ENCODE measurements around the gene NCAM2.

NCAM2 gene

GRCh38 chr21:20997636-20998455 is at the start of gene NCAM2:
TSS of gene NCAM2 (plus strand) at chr21:20998409.
- DNase-seq = peak; percentile 91

GRCh38 chr21:20949884-20950283 is 48.3 kb upstream of the NCAM2 start:
- DNase-seq = no peak

DNA sequence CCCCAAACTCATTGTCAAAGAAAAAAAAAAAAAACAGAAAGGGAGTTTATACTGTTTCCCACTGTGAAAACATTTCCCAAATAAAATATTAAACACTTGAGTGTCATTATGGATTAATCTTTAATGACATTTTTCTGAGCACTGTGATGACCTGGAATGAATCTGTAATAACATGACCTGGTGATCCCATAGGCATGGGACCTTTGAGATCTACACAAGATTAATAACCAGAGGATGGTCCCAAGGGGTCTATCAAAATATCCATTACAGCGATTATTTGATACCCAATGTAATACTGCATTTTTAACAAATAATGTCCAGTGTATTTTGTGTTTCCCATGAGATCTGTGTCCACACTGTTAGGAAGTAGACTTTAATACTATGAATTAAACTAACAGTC is 32.4 kb upstream of the NCAM2 start:
- DNase-seq = no peak

DNA sequence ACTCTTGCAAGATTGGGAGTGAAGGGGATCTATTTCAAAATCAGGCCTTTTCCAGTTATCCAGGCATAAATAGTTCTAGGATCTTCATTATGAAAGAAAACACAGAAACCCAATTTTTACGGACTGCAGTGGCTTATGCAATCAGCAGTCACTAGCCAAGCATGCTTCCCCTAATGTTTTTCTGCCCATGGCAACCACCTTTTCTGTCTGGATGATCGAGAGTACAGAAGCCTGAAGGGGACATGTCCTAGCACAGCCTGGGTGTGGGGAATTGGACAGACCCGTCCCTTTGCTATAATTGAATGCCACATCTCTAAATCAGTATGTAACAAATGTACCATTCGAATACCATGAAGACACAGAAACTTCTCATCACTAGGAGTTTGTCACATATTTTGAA is 29.8 kb upstream of the NCAM2 start:
- peak; percentile 9 for DNase-seq

DNA sequence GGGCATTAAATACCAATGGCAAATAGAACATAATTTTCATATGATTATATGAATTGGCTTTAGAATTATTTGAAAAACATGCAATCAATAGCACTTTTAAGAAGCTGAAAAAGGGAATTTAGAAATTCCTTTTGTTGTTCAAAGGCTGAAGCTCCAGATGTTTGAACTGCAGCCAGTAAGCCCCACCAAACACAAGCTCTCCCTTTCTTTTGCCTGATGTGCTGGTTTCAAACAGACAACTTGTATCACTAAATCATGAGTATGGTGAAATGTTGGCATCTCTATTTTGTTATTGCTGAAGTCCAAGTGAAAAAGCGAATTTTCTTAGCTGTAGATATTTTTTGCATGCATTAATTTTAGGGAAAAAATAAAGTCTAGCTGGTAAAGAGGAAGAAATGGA is 27.5 kb upstream of the NCAM2 start:
- no peak for DNase-seq

DNA sequence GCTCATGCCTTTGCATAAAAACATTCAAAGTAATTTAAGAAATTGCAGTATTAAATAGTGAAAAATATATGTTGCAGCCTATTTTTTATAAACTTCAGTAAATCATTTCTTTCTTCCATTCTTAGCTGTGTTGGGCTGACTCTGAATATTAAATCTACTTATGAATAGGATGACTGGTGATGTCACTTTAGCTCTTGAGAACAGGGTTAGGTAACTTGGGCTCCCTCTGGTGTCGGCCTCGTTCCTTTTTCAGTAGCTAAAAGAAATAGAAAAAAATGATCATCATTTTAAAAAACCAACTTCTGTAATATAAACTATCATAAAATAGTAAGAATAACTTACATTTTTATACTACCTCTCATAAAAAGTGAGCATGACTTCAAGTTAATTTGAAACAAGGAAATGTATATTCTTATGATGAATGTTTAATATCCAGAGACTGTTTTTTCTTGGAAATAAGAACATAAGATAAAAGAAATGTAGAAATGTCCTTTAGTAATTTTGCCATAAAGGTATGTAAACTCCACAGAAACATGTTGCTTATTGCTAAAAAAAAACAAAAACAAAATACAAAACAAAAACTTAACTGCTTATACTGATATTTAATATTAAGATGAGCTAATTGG is 26.8 kb upstream of the NCAM2 start:
- DNase-seq = peak; percentile 64

- DNase-seq = no peak
Observed at GRCh38 chr21:20994790-20995189, 3.4 kb upstream of the NCAM2 start.

- DNase-seq = peak; percentile 57
Observed at GRCh38 chr21:20996421-20997310, 1.5 kb upstream of the NCAM2 start.

DNA sequence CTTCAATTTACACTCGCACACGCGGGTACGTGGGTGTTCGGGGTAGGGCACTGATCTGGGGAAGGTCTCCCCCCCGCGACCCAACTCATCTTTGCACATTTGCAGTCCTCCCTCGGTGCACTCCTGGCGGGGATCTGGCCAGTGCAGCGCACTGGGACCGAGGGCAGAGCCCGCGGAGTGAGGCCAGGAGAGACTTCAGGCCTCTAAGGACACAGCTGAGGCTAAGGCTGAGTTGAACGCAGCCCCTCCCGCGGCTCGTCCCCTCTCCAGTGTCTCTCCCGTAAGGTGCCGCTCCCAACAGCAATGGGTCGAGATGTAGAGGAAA is 936 bp upstream of the NCAM2 start:
- DNase-seq = no peak

DNA sequence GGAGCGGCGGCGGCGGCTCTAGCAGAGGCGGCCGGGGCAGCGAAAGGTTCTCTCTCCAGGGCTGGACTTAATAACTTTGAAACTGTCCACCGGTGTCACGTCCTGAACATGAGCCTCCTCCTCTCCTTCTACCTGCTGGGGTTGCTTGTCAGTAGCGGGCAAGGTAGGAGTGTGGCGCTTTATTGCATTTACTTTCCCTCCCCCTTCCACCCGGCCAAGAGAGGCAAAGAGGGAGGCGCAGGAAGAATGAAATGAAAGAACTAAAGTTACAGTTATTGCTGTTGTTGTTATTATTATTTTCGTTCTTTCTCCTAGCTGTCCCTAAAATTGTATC is 214 bp downstream of the NCAM2 start:
- no peak for DNase-seq

DNA sequence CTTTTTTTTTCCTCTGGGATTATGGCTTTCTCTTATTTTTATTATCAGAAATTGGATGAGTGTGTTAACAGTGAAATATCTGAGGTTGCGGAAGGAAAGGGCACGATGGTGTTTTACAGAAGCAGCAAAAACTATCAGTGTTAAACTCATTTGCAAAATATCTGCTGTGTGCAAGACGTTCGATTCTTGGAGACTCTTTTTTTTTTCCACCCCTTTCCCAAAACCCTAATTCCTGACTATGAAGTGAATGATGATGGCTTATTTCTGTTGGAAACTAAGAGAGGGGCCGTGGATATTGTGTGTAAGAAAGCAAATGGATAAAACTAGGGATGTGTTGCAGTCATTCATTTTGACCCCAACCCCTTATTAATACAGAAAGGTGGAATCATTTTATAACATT is 677 bp downstream of the NCAM2 start:
- DNase-seq = no peak

DNA sequence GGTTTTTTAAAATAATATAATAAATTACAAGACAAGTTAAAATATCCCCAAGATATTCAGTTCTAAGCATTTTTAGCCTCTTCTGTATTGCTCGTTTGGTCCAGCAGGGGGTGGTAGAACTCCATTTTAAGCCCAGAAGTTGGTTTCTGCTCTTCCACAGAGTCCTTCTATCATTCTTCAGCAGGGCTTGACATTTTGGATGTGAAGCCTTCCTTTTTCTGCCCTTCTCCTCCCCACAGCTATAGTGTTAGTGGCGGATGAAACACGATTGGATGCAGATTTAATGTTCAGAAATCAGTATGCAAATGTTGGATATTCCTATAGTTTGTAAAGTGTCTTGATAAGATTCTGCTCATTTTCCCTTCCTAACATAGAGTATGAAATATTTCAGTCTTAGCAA is 1.4 kb downstream of the NCAM2 start:
- peak; percentile 57 for DNase-seq

GRCh38 chr21:21000591-21001175 is 2.5 kb downstream of the NCAM2 start:
- no peak for DNase-seq

DNA sequence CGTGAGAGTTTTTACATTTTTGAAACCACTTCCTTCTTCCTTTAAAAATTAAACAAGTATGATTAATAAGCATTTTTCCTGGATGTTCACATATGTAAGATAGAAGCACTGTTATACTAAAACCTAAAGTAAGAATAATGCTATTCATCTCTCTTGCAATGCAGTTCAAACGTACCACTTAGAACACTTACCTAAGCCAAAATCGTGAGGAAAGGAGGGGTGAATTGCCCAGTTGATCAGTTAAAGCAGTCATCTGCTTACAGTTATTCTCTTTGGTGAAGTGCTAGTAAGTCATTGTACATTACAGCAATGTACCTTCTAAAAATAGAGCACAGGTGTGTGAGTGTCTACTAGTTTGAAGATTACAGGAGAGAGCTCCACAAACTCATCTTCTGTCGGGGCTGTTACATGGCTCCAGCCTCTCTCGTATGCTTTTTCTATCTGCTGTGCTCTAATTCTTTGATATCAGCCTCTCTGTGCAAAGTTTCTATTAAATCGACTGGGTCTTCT is 3.4 kb downstream of the NCAM2 start:
- DNase-seq = no peak

GRCh38 chr21:21002153-21002552 is 3.9 kb downstream of the NCAM2 start:
- DNase-seq = no peak

DNA sequence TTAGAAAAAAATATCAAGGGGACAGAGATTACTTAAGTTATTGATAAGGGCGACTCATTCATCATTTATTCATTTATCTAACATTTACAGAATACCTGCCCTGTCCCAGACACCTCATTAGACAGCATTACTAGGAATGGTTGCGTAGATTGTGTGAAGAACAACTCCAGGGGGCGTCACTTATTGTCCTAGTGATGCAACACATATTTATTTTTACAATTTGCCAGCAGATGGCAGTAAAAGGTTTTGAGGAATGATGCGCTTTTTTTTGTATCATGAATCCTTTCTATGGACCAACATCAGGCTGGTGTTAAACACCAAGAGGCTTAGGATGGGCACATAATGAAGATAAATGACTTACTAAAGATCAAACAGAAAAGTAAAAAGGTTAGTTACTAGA is 5.5 kb downstream of the NCAM2 start:
- peak; percentile 42 for DNase-seq

DNA sequence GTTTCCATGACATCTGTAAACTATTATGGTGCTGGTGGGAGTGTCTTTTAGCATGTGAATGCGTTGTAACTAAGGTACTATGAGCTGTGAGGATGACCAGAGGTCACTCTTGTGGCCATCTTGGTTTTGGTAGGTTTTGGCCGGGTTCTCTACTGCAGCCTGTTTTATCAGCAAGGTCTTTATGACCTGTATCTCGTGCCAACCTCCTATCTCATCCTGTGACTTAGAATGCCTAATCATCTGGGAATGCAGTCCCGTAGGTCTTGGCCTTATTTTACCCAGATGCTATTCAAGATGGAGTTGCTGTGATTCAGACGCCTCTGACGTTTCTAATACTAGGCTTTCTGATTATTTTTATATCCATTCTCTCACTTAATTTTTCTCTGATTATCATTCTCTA is 9.4 kb downstream of the NCAM2 start:
- DNase-seq = no peak

DNA sequence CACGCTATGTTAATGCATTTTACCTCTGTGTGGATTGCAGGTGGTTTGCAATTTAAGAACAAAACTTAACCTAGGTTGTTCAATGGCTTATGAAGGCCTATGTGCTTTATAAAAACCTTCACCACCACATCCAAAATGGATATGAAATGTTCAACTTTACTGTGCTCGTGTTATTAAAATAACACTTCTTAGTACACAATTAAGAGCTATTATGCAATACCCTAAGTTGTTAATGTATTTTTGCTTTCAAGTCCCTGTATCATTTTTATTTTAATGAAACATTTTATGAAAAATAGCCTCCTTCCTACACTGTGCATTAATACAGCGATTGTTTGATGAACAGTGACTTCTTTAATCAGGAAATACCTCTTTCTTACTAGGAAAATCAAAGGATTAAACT is 12.0 kb downstream of the NCAM2 start:
- no peak for DNase-seq

DNA sequence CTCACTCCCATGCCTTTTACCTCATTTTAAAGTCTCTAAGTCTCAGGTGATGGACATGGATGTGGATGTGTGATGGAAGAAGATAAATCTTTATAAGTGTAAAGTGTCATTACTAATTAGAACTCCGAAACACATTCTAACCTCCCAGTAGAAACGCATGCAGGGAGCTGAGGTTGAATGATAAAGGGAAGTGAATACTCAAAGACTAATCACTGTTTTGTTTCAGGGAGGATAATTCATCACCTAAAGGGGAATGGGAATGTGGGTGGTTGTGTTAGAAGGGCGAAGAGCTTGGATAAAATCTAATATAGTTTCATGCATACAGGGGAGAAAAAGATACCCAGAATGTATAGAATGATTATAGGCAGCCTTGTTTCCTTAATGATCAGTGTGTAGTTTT is 12.5 kb downstream of the NCAM2 start:
- no peak for DNase-seq

DNA sequence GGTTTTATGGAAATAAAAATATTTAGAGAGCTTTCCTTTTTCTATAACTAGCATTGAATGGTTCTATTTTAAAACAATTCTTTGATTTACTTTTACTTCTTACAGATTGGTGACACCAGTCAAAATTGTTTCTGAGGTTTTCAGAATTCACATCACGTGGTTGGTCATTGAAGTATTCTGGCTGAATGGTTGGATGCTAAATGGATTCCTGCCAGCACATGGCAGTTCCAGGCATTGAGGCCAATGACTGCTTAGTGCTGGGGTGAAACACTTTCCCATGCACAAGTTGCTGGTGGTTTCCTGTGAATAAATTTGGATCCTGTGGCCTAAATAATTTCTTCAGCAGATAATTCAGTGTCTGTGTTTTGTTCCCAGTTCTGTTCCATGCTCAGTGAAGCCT is 20.6 kb downstream of the NCAM2 start:
- no peak for DNase-seq

- peak; percentile 45 for DNase-seq
Observed at GRCh38 chr21:21019681-21020080, 21.5 kb downstream of the NCAM2 start.

DNA sequence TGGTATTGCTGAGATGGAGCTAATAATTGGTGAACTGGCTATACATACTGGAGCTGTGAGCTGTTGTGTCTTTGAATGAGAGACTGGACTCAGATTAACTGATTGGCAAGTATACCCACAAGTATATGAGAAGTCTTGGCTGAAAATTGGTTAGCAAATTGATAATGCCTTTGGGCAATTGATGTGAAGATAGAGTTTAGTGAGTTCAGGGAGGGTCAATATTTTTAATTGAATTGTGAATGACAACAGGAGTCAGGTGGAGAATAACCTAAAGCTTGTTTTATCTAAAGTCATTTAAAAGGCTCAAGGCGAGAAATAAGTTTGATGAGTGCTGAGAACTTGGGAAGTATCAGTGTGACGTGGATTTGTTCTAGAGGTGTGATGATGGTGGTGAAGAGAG is 27.5 kb downstream of the NCAM2 start:
- DNase-seq = no peak

DNA sequence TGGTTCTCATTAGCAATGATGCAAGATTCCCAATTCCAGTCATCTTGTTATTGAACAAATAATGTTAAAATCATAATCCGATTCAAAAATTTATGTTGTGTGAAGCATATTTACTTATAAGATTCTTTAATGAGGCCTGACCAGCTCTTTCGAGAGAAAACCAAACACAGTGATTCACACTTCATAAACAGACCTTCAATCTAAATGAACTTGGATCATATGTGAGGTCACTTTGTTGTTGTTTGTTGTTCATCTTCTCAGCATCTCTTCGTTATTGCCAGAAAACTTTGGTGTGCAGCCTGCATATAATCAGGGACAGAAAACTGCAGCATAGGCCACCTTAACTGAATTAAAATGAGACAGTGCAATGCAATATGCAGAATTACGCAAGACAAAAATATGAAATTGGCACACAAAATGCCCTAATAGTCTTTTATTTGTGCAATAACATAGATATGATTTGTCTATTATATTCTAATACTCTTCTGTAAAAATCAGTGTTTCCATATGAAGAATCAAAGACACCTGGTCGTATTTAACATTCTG is 30.1 kb downstream of the NCAM2 start:
- DNase-seq = no peak

Measured in fibroblast of skin of right biceps (primary cell).